Measurements from ENCODE around the gene AVPR1B.

AVPR1B gene

DNA sequence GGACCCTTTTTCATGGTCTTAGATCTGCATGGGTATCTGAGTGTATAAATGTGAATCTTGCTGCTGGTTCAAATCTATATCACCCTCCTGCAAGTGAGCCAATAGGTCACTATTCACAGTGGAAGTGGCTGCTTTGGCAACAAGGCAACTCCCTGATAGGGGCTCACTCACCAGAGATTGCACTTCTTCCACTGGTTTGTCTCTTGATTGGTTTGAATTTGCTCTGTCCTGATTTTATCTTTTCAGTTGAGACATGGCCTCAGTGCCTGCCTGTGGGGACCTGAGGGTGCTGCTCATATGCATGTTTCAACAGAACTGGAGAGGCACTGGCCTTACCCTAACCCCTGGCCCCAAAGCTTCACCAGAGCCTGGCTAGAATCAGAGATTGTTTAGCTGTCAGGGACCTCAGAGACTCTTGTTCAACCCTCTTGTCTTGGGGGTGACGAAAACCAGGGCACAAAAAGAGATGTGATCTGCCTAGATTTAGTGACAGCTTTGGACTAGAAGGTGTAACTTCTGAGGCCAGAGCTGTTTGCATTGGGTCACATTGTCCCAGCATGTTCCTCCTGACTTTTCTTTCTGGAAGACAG lies 16.9 kb downstream of the AVPR1B start:
- Mint-ChIP-seq H3K36me3 (ENCODE audit: low read depth) (no peaks in the 10 kb centered on the region), H3K4me1 (peaks cover 8% of the 10 kb centered on the region), H3K27ac (no peak overlapping the region), H3K4me3 (no peak overlapping the region), H3K27me3 (ENCODE audit: low read depth) (peaks cover 6% of the 10 kb centered on the region), H3K9me3 (no peaks in the 10 kb centered on the region)
- no peak for TF ChIP-seq CTCF (IDR thresholded peaks at IDR 0.05; ENCODE audit: unreplicated experiment in 3 of 3)

DNA sequence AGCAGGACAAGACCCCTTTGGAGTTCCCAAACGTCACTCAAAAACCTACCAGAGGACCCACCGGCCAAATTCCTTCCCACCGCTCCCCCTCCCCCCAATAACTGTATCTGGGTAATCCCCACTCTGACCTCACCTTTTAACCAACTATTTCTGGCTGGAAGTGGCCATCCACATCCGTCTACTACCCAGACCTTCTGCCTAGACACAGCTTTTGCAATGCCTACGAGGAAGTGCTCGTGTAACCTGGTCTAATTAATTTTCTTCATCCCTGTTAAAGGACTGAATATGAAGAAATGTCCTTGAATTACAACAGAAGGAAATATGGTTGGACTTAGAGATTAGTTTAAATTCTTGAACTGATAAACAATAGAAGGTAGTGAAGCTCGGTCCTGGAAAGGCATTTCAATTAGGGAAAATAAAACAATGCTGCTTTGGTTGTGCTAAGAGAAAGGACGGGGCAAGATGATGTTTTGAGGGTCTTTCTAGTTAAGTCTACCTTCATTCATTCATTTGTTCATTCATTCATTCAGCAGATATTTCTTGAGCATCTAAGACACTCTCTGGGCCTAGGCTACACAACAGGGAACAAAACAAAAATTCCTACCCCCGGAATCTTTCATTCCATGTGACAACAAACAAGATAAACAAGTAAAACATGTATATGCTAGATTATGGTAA lies 18.8 kb downstream of the AVPR1B start:
- H3K4me1 Mint-ChIP-seq, result peaks cover 8% of the 10 kb centered on the region
- peaks cover 3% of the 10 kb centered on the region for H3K27me3 Mint-ChIP-seq (ENCODE audit: low read depth)
- no peak for TF ChIP-seq CTCF (IDR thresholded peaks at IDR 0.05; ENCODE audit: unreplicated experiment in 3 of 3)
- H3K27ac Mint-ChIP-seq, result no peak overlapping the region
- H3K4me3 Mint-ChIP-seq, result no peak overlapping the region
- no peaks in the 10 kb centered on the region for H3K9me3 Mint-ChIP-seq
- no peaks in the 10 kb centered on the region for H3K36me3 Mint-ChIP-seq (ENCODE audit: low read depth)

GRCh38 chr1:206097381-206097780 lies 19.8 kb downstream of the AVPR1B start:
- no peak overlapping the region for H3K27ac Mint-ChIP-seq
- H3K4me1 Mint-ChIP-seq, result peaks cover 6% of the 10 kb centered on the region
- H3K9me3 Mint-ChIP-seq, result no peaks in the 10 kb centered on the region
- no peaks in the 10 kb centered on the region for H3K36me3 Mint-ChIP-seq (ENCODE audit: low read depth)
- peaks cover 3% of the 10 kb centered on the region for H3K27me3 Mint-ChIP-seq (ENCODE audit: low read depth)
- no peak overlapping the region for H3K4me3 Mint-ChIP-seq
- TF ChIP-seq CTCF (IDR thresholded peaks at IDR 0.05; ENCODE audit: unreplicated experiment in 3 of 3), result no peak

DNA sequence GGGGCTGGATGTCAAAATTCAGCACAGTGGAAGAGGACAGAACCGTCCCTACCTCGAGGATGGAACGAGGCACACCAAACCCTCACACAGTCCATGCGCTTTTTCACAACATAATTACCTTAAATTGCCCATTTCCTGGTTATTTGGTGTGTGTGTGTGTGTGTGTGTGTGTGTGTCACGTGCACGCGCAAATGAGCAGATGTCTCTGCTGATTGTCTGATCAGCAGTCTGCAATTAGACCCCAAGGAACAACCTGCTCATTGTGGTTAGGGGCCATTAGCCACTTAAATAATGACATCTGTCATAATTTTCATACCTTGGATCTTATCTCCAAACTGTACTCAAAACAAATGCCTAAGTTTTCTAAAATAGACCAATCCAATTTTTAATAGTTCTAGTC lies 23.2 kb downstream of the AVPR1B start:
- Mint-ChIP-seq H3K4me1 (no peaks in the 10 kb centered on the region), H3K27me3 (ENCODE audit: low read depth) (peaks cover 3% of the 10 kb centered on the region), H3K27ac (no peak overlapping the region), H3K9me3 (no peaks in the 10 kb centered on the region), H3K4me3 (no peak overlapping the region), H3K36me3 (ENCODE audit: low read depth) (no peaks in the 10 kb centered on the region)
- no peak for TF ChIP-seq CTCF (IDR thresholded peaks at IDR 0.05; ENCODE audit: unreplicated experiment in 3 of 3)

GRCh38 chr1:206089341-206089740 lies 27.8 kb downstream of the AVPR1B start:
- Mint-ChIP-seq H3K27me3 (ENCODE audit: low read depth) (no peaks in the 10 kb centered on the region), H3K27ac (no peak overlapping the region), H3K4me3 (no peak overlapping the region), H3K36me3 (ENCODE audit: low read depth) (no peaks in the 10 kb centered on the region), H3K9me3 (no peaks in the 10 kb centered on the region), H3K4me1 (no peaks in the 10 kb centered on the region)
- TF ChIP-seq CTCF (IDR thresholded peaks at IDR 0.05; ENCODE audit: unreplicated experiment in 3 of 3), result no peak

GRCh38 chr1:206087091-206087490 lies 30.1 kb downstream of the AVPR1B start:
- no peak for TF ChIP-seq CTCF (IDR thresholded peaks at IDR 0.05; ENCODE audit: unreplicated experiment in 3 of 3)
- Mint-ChIP-seq H3K27ac (no peak overlapping the region), H3K9me3 (no peaks in the 10 kb centered on the region), H3K36me3 (ENCODE audit: low read depth) (no peaks in the 10 kb centered on the region), H3K4me3 (no peak overlapping the region), H3K4me1 (no peaks in the 10 kb centered on the region), H3K27me3 (ENCODE audit: low read depth) (no peaks in the 10 kb centered on the region)

Measured in nephron (organoid).